NCI-H82 (cell line): ENCODE results near the gene SMIM44.

Source experiments
- DNase-seq: peaks from one replicate; lab custom pipeline; 2025; lab: John Stamatoyannopoulos, UW

SMIM44 gene

GRCh38 chr19:3434630-3435553 is 48.3 kb downstream of the SMIM44 start:
- peak; percentile 97 for DNase-seq

- no peak for DNase-seq
These were observed 49.3 kb downstream of the SMIM44 start for GRCh38 chr19:3433805-3434540.

- DNase-seq: no peak
These were observed 49.9 kb downstream of the SMIM44 start for GRCh38 chr19:3433313-3433712.
